DND-41 (cell line): ENCODE data around the gene ST8SIA3.

Source experiments
- ATAC-seq: fragments of 200-7000 bp; cut with Tn5 transposase; 3 replicates; pipeline ENCODE4 v1.9.1; 2021; ENCODE audit warnings: low read depth; ENCODE audit not compliant: insufficient read depth
- DNase-seq: peaks from one replicate; pipeline ENCODE4 v3.0.0-alpha.2; 2020
- H2AFZ ChIP-seq: 2 replicates; pipeline ENCODE4 v1.6.0; 2012; ENCODE audit warnings: low read depth, low read length
- H3K27ac ChIP-seq: 2 replicates; pipeline ENCODE4 v1.5.1; 2012; ENCODE audit warnings: low read length, inconsistent platforms
- H3K27me3 ChIP-seq: fragments of 200-600 bp; sonication (generic); 2 replicates; pipeline ENCODE4 v1.6.0; 2012; ENCODE audit warnings: low read length, mild to moderate bottlenecking, inconsistent platforms; ENCODE audit not compliant: insufficient read depth, poor library complexity
- H3K36me3 ChIP-seq: 2 replicates; pipeline ENCODE4 v1.5.1; 2012; ENCODE audit warnings: low read length, inconsistent platforms; ENCODE audit not compliant: insufficient read depth
- H3K4me1 ChIP-seq: 2 replicates; pipeline ENCODE4 v1.5.1; 2012; ENCODE audit warnings: mild to moderate bottlenecking, low read length; ENCODE audit not compliant: insufficient read depth
- H3K4me2 ChIP-seq: 2 replicates; pipeline ENCODE4 v1.6.0; 2012; ENCODE audit warnings: mild to moderate bottlenecking, moderate library complexity, low read length, inconsistent platforms; ENCODE audit not compliant: insufficient read depth
- H3K4me3 ChIP-seq, 2 experiments: fragments of 200-600 bp in 1 of 2; shearing (Covaris generic) in 1 of 2; 2 replicates each; pipeline ENCODE4 v1.5.1; 2012 to 2016; ENCODE audit warnings: inconsistent platforms in 2 of 2, low read length in 2 of 2, mild to moderate bottlenecking in 2 of 2, low read depth in 1 of 2, moderate library complexity in 1 of 2
- H3K79me2 ChIP-seq: 2 replicates; pipeline ENCODE4 v1.6.0; 2012; ENCODE audit warnings: low read length, inconsistent platforms; ENCODE audit not compliant: insufficient read depth
- H3K9ac ChIP-seq: 2 replicates; pipeline ENCODE4 v1.6.0; 2012; ENCODE audit warnings: low read depth, mild to moderate bottlenecking, inconsistent platforms, low read length, moderate library complexity
- H3K9me3 ChIP-seq: 2 replicates; pipeline ENCODE4 v1.5.1; 2012; ENCODE audit warnings: low read length, moderate library complexity, mild to moderate bottlenecking, inconsistent platforms; ENCODE audit not compliant: insufficient read depth, severe bottlenecking
- H4K20me1 ChIP-seq: 2 replicates; pipeline ENCODE4 v1.6.0; 2012; ENCODE audit warnings: low read length; ENCODE audit not compliant: insufficient read depth
- EZH2 ChIP-seq: IDR thresholded peaks from 3 replicates; pipeline ENCODE4 v1.6.1; 2012; ENCODE audit warnings: borderline replicate concordance, low read depth, mild to moderate bottlenecking, moderate library complexity, low read length, inconsistent platforms; ENCODE audit not compliant: severe bottlenecking
- TF ChIP-seq, protein P1 (sequence below): IDR thresholded peaks from 2 replicates; pipeline ENCODE4 v1.5.1; 2012; ENCODE audit warnings: borderline replicate concordance, low read length, moderate library complexity, mild to moderate bottlenecking; ENCODE audit not compliant: poor library complexity, severe bottlenecking; ENCODE audit errors: extremely low read depth

ST8SIA3 gene

DNA sequence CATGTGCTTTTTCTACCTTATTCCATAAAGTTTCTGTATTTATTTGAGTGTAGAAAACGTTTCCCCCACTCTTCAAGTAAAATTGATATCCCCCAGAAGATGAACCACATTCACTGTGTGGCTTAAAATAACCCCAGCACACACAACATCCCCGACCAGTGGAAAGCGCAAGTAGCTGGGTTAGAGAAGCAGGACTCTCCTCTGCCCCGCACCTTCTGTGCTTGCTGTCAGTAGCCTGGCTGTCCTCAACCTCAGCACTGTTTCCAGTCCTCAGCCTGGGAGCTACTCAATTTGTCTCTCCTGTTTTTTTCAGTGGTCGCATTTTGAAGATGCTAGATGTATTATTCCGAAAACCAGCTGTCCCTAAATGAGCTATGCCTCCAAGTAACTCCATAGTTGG lies 18.0 kb upstream of the ST8SIA3 start:
- Histone ChIP-seq H3K9me3 (no peaks in the 10 kb centered on the region), H3K4me3 (no peak overlapping the region), H2AFZ (no peak overlapping the region), H3K4me1 (no peaks in the 10 kb centered on the region), H3K36me3 (no peaks in the 10 kb centered on the region), H3K27ac (no peak overlapping the region), H3K9ac (no peak overlapping the region), H3K27me3 (peaks cover 8% of the 10 kb centered on the region), H4K20me1 (no peaks in the 10 kb centered on the region), H3K79me2 (no peaks in the 10 kb centered on the region), H3K4me2 (no peak overlapping the region)
- no peak for DNase-seq
- no peak for ATAC-seq
- TF ChIP-seq EZH2: no peak
- TF ChIP-seq, protein P1, sequence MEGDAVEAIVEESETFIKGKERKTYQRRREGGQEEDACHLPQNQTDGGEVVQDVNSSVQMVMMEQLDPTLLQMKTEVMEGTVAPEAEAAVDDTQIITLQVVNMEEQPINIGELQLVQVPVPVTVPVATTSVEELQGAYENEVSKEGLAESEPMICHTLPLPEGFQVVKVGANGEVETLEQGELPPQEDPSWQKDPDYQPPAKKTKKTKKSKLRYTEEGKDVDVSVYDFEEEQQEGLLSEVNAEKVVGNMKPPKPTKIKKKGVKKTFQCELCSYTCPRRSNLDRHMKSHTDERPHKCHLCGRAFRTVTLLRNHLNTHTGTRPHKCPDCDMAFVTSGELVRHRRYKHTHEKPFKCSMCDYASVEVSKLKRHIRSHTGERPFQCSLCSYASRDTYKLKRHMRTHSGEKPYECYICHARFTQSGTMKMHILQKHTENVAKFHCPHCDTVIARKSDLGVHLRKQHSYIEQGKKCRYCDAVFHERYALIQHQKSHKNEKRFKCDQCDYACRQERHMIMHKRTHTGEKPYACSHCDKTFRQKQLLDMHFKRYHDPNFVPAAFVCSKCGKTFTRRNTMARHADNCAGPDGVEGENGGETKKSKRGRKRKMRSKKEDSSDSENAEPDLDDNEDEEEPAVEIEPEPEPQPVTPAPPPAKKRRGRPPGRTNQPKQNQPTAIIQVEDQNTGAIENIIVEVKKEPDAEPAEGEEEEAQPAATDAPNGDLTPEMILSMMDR: no peak

- ATAC-seq (no peak), DNase-seq (no peak)
- Histone ChIP-seq H3K4me1 (no peaks in the 10 kb centered on the region), H3K36me3 (no peaks in the 10 kb centered on the region), H3K27me3 (peaks cover 8% of the 10 kb centered on the region), H4K20me1 (no peaks in the 10 kb centered on the region), H3K79me2 (no peaks in the 10 kb centered on the region), H3K9ac (no peak overlapping the region), H2AFZ (no peak overlapping the region), H3K27ac (no peak overlapping the region), H3K4me2 (no peak overlapping the region), H3K4me3 (no peak overlapping the region), H3K9me3 (no peaks in the 10 kb centered on the region)
- TF ChIP-seq, protein P1: no peak
- no peak for TF ChIP-seq EZH2
Observed at GRCh38 chr18:57336343-57336742, 16.0 kb upstream of the ST8SIA3 start.

GRCh38 chr18:57337890-57338289 lies 14.5 kb upstream of the ST8SIA3 start:
- Histone ChIP-seq H3K36me3 (no peaks in the 10 kb centered on the region), H3K79me2 (no peaks in the 10 kb centered on the region), H3K27ac (no peak overlapping the region), H3K9me3 (no peaks in the 10 kb centered on the region), H3K9ac (no peak overlapping the region), H3K4me1 (no peaks in the 10 kb centered on the region), H4K20me1 (no peaks in the 10 kb centered on the region), H3K4me2 (no peak overlapping the region), H3K4me3 (no peak overlapping the region), H2AFZ (no peak overlapping the region), H3K27me3 (peaks cover 8% of the 10 kb centered on the region)
- no peak for ATAC-seq
- no peak for TF ChIP-seq EZH2
- TF ChIP-seq, protein P1: no peak
- DNase-seq: no peak

DNA sequence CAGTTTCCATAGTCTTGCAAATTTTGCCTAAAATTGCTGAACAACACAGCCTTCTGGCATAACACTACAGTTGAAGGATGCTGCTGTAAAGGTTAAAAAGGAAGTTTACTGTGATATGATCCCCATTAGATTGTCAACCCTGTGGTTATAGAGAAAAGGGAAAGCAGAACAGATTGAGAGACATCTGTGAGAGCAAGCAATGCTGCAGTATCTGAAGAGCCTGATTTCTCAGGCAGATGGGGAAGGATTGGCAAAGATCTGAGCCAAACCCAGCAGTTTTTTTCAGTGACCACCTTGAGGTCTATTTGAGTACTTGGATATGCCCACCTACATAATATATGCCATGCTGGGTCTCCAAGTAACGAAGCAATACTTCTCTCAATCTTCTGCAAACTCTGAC lies 8.5 kb upstream of the ST8SIA3 start:
- no peaks in the 10 kb centered on the region for H3K4me1 ChIP-seq
- no peak overlapping the region for H3K4me3 ChIP-seq
- H3K9ac ChIP-seq: no peak overlapping the region
- no peaks in the 10 kb centered on the region for H3K79me2 ChIP-seq
- H3K4me2 ChIP-seq: no peak overlapping the region
- no peak for TF ChIP-seq EZH2
- TF ChIP-seq, protein P1: no peak
- DNase-seq: no peak
- peaks cover 17% of the 10 kb centered on the region for H3K27me3 ChIP-seq
- no peaks in the 10 kb centered on the region for H3K36me3 ChIP-seq
- no peaks in the 10 kb centered on the region for H3K9me3 ChIP-seq
- H2AFZ ChIP-seq: no peak overlapping the region
- H4K20me1 ChIP-seq: no peaks in the 10 kb centered on the region
- no peak for ATAC-seq
- H3K27ac ChIP-seq: no peak overlapping the region
